Measurements from ENCODE around the gene KLRG1. TPM values are rescaled to one million over a fixed set of nuclear protein-coding genes. Genes with fewer than 3 reads are reported as not detected.

The KLRG1 gene
- total and polyA plus RNA-seq, 3 experiments from 2014 or later = 11.5 to 364 (median 12.3) TPM

Other genes starting within 250 kb of the KLRG1 start
- not detected for gene A2ML1, start 166.9 kb upstream of the KLRG1 start, total RNA-seq
- gene A2ML1, start 166.9 kb upstream of the KLRG1 start, polyA plus RNA-seq = not detected
- gene PHC1, start 75.0 kb upstream of the KLRG1 start, total RNA-seq = 10 to 100 TPM; 18.5 to 19.5 TPM
- gene PHC1, start 75.0 kb upstream of the KLRG1 start, polyA plus RNA-seq = 21.0 TPM
- gene M6PR, start 39.9 kb upstream of the KLRG1 start, total RNA-seq = 100 to 1,000 TPM; 226 to 248 TPM
- 329 TPM for gene M6PR, start 39.9 kb upstream of the KLRG1 start, polyA plus RNA-seq
- 1 to 10 TPM; 1.4 to 1.6 TPM for gene A2M, start 126.4 kb downstream of the KLRG1 start, total RNA-seq
- gene A2M, start 126.4 kb downstream of the KLRG1 start, polyA plus RNA-seq = 2.2 TPM
- not detected for gene PZP, start 218.8 kb downstream of the KLRG1 start, total RNA-seq
- gene PZP, start 218.8 kb downstream of the KLRG1 start, polyA plus RNA-seq = 0.28 TPM